DOHH2 (cell line): ENCODE measurements around the gene QKI.

Source experiments
- CTCF ChIP-seq: fragments of 200-600 bp; sonication (generic); IDR thresholded peaks from one replicate; pipeline ENCODE4 v1.5.1; 2014; ENCODE audit warnings: antibody characterized with exemption, mild to moderate bottlenecking, low read depth, low read length; ENCODE audit not compliant: poor library complexity, severe bottlenecking
- EZH2phosphoT487 ChIP-seq: fragments of 200-600 bp; sonication (generic); IDR thresholded peaks from 2 replicates; pipeline ENCODE4 v1.6.1; 2017; ENCODE audit warnings: borderline replicate concordance, mild to moderate bottlenecking, antibody characterized with exemption, low read length, moderate library complexity, mixed read lengths

- no peak for TF ChIP-seq CTCF
- TF ChIP-seq EZH2phosphoT487: no peak
Observed at GRCh38 chr6:163616452-163616851, 201.9 kb downstream of the QKI start.
